Dedifferentiated amniotic fluid mesenchymal stem cell (primary cell): ENCODE measurements around the gene PCID2.

Experiments
- DNase-seq: peaks from one replicate; pipeline ENCODE4 v3.0.0-alpha.2; 2016; ENCODE audit errors: extremely low spot score

Gene PCID2

DNA sequence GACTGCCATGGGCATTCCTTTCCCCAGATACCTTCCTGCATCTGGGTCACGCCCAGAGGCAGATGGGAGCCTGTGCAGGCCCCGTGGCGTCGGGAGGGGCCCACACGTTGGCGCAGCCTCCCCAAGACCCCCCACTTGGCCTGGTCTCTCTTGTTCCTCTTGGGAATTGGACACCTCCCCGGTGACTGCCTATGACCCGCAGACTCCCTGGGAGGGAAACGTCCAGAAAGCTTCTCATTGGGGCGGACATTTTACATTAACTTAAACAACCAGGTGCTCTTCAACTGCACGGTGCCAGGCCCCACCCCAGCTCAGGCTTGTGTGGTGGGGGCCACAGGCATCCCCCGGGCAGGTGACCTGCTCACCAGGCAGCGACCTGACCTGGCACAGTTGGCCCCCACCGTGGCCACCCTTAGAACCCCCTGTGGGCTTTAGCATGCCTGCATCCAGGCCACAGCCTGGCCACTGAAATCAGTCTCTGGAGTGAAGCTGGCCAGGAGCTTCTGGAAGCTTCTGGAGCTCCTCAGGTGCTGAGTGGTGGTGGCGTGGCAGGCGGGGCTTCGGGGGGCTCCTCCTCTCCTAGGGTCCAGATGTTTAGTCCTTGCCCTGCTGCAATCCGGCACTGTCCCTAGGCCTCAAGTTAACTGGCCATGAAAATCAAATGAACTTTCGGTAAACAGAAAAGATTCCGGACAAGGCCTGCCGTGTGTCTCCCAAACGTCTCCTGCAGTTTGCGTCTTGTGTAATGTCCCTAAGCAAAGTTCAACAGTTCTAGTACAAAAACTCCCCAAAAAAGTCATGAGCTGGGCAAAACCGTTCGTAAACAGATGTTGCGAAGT lies 58.5 kb downstream of the PCID2 start:
- DNase-seq, result no peak

DNA sequence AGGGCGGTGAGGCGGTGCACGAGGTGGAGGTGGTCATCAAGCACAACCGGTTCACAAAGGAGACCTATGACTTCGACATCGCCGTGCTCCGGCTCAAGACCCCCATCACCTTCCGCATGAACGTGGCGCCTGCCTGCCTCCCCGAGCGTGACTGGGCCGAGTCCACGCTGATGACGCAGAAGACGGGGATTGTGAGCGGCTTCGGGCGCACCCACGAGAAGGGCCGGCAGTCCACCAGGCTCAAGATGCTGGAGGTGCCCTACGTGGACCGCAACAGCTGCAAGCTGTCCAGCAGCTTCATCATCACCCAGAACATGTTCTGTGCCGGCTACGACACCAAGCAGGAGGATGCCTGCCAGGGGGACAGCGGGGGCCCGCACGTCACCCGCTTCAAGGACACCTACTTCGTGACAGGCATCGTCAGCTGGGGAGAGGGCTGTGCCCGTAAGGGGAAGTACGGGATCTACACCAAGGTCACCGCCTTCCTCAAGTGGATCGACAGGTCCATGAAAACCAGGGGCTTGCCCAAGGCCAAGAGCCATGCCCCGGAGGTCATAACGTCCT lies 59.4 kb downstream of the PCID2 start:
- no peak for DNase-seq

DNA sequence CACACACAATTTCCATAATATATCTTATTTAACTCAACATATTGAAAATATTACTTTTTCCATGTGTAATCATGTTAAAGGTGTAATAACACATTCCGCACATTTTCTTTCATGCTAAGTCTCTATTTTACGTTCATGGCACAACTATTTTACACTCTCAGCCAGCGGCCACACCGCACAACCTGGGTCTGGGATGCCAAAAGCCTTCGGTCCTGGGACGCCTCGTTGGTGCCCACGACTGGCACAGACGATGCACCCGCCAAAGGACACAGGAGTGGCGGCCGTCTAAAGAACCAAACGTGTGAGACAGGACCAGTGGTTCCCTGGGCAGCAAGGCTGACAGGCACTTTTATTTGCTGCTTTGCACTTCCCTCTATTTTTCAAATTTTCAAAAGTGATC lies 60.1 kb downstream of the PCID2 start:
- DNase-seq, result no peak

DNA sequence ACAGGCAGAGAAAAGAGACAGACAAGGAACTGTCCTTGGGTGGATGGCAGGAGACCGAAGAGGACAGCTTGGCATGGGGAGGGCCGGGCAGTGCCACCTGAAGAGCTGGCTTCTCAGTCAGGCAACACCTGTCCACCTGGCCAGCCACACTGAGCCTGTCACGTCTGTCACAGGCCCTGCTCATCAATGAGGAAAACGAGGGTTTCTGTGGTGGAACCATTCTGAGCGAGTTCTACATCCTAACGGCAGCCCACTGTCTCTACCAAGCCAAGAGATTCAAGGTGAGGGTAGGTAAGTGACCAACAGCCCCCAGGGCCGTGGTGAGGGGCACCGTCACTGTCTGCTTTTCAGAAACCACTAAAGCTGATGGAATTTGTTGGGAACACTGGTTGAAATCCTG lies 61.3 kb downstream of the PCID2 start:
- DNase-seq, result no peak

DNA sequence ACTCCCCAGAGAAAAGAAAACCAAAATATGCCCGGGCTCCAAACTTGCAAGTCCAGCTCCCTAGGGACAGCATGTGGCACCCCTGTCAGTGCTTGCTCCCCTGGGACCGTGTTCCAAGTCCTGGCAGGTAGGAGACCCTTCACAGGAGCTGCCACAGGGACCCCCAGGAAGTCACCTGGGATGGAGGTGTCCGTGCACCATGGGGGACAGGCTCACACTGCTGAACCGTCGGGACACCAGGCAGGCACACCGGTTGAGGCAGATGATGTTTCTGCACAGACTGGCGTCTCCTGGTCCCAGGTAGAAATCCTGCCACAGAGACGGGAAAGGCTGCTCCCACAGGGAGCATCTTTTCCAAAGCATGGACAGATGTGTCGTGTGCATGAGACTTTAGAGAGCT lies 61.7 kb downstream of the PCID2 start:
- DNase-seq, result no peak

DNA sequence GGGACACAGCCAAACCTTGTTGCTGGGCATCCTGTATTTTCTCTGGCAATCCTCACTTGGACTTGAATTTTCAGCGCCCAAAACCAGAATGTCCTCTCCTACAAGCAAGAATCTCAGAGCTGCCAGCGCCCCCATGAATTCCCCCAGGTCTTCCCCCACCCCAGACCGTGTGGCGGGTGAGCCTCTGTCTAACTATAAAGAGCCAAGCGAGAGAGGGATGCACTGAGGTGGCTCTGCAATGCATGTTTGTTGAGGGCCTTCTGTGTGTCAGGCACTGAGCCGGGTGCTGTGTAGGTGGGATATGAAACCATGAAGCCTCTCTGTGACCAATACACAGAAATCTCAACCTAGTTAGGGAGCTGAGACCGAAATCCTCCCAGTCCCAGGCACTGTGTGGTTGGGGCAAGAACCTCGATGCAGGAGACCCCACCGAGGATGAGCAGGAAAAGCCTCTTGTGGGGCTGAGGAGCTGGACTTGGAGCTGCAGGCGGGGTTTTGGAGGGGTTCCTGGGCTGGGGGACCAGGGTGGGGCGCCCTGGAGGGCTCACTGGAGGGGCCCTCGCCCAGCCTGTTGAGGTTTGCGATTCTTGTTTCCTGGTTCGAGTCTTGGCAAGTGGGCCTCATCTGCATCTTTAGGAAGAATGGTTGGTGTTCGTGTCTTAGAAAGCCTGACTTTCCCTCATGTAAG lies 62.4 kb downstream of the PCID2 start:
- no peak for DNase-seq

DNA sequence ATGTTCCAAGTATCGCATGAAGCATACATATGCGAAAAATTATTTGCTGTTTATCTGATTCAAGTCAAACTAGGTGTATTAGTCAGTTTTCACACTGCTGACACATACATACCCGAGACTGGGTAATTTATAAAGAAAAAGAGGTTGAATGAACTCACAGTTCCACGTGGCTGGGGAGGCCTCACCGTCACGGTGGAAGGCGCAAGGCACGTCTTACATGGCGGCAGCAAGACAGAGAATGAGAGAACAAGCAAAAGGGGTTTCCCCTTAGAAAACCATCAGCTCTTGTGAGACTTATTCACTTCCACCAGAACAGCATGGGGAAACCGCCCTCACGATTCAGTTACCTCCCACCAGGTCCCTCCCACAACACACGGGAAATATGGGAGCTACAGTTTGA lies 63.0 kb downstream of the PCID2 start:
- no peak for DNase-seq

DNA sequence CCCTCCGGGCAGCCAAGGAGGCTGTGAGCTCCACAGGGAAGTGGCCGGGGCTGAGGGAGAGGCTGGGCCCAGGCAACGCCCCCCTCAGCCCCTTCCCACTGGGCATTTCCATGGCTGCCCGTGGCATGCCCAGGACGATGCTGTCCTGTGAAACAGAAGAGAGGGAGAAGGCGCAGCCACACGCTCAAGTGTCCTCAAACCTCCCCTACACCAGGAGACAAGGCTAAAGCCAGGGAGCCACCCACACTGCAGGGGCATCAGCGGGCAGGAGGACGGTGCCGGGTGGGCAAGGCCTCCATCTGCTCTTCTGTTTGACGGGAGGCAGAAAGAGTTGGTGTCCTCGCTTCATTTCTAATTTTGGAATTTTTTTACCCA lies 64.2 kb downstream of the PCID2 start:
- DNase-seq, result no peak

DNA sequence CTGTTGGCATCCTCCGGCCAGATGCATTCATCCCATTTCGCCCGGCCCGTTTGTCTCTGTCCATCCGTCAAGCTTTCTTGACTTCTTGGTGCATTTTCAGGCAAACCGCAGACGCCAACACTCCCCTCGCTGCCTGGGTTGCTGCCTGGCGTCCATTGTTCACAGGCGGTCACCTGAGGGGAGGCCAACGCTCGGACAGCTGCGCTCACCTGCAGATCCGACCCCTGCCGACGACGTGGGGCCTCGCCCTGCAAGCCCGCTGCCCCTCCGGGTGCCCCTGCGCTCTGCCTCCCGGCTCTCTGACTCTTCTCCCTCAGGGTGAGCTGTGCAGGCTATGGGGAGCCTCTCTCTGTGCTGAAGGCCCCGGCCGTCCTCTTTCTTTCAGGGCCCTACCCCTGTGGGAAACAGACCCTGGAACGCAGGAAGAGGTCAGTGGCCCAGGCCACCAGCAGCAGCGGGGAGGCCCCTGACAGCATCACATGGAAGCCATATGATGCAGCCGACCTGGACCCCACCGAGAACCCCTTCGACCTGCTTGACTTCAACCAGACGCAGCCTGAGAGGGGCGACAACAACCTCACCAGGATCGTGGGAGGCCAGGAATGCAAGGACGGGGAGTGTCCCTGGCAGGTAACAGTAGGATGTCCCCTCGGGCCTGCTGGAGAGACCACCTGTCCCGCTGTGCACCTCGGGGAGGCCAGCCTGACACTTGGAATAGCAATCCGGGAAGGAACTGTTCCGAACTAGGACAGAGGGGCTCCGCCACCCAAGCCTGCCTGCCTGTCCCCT lies 64.8 kb downstream of the PCID2 start:
- DNase-seq, result no peak

DNA sequence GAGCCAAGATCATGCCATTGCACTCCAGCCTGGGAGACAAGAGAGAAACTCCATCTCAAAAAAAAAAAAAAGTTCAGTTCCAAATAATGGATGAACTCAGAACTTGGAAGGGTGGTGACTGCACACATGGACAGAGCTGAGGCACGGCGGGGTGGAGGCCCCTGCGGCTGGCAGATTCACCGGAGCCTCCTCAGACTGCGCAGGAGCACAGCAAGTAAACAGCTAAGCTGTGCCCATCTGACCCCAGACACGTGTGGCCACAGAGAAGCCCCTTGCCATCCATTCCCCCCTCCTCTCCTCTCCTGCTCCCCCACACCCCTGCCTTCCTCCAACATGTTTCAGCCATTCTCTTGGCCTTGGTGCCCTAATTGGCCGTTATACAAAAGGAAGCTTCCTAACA lies 65.6 kb downstream of the PCID2 start:
- DNase-seq, result no peak

DNA sequence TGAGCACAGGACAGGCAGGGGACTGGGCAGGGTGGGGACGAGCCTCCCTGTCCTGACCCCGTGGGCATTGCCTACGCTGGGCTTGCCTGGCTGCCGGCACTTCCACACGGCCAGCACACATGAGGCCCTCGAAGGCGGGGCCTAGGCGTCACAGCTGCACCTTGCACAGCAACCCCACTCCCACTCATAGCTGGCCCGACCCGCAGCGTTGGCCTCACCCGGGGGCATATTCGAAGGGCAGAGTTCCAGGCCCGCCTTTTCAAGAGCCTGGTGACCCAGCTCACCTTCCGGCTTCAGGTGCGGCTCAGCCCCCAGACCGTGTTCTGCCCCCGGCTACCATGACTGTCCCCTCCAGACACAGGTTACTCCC lies 66.9 kb downstream of the PCID2 start:
- no peak for DNase-seq

DNA sequence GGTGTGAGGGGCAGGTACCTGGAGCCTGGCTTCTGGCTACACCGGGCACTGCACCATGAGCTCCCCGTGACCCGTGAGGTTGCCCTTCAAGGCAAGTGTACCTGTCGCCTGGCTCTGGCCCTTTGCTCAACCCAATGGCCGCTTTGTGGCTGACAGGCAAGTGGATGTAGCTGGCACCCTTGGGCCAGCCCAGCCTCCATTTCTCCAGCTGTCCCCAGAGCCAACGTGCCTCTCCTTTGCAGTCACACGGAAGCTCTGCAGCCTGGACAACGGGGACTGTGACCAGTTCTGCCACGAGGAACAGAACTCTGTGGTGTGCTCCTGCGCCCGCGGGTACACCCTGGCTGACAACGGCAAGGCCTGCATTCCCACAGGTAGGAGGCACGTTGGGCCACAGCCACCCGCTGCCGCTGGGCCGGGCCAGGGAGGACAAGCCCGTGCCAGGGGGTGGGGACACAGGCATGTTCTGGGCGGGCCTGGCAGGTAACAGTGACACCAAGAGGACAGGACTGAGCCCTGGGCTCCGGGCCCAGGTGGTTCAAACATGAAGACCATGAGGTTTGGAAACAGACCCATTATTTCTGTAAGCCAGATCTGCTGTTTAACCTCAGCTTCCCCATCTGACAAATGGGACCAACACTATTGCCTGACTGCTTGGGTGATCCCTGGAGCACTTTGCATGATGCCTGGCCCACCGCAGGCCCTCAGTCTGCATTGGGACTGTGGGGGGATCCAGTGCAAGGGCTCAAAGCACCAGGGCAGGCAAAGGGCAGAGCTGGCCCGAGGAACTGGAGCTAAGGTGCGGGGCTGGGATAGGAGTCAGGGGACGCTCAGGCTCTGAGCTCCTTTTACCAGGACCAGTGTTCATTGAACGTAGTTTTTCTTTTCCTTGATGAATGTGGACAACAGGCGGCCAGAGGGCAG lies 67.5 kb downstream of the PCID2 start:
- DNase-seq, result no peak

DNA sequence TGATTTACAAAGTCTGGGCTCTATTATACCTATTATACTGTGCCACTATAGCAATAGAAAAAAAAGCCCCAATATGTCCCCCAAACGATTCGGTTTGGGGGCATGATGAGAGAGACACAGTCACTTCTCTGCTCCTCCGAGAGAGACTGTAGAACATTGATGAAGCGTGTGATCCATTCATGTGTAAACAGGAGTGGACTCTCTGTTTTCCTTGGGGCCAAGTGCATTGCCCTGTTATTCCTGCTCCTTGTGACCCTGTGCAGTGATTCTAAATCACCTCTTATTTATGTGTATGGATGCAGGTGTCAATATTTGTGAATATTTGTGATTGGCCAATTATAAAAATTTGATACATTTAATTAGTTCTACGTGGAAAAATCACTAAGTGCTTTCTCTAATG lies 68.9 kb downstream of the PCID2 start:
- DNase-seq, result no peak

DNA sequence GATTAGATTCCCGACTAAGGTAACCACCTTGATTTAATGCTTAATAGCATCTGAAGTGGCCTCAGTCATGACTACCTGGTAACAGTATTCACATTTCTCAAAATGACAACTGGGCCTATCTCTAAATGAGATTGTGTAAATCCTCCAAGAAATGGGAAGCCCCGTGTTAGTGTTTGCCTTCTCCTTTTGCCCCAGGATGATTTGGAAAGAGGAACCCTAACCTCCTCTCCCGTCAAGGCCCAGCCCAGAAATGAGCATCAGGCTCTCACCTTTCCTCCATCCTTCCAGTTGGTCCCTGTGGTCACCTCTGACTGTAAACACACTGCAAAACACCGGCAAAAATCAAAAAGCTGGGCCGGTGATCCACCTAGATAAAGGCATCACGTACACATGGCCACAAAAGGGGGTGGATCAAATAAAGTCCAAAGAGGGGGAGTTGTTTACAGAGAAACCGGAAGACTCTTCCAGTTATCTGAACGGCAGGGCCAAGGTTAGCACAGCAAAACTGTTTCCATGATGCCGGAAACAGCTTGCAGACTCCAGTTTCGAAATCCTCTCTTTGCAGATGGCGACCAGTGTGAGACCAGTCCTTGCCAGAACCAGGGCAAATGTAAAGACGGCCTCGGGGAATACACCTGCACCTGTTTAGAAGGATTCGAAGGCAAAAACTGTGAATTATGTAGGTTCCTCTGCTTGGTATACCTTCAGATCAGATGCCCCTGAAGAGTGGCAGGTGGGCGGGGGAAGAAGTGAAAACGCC lies 69.5 kb downstream of the PCID2 start:
- no peak for DNase-seq

DNA sequence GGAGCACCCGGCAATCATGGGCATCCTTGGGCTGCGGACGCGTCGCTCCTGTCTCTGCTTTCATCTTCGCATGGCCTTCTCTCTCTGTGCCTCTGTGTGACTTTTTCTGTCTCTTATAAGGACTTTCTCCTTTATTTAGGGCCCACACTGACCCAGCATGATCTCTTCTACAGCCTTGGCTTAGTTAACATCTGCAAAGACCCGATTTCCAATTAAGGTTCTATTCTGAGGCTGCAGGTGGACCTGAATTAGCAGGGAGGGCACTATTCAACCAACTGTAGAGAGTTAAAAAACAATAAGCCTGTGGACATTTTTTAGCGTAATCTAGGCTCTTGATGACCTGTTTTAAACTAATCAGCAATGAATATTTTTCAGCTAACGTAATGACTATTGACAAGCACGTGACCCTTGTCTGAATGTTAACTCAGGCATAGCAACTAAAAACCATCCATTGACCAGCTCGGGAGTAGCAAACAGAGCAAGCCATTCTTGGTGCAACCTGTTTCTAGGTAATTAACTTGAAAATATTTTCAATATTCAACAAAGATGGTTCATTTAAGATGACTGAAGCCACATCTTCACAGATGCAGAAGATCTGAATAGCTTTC lies 70.7 kb downstream of the PCID2 start:
- DNase-seq, result no peak

DNA sequence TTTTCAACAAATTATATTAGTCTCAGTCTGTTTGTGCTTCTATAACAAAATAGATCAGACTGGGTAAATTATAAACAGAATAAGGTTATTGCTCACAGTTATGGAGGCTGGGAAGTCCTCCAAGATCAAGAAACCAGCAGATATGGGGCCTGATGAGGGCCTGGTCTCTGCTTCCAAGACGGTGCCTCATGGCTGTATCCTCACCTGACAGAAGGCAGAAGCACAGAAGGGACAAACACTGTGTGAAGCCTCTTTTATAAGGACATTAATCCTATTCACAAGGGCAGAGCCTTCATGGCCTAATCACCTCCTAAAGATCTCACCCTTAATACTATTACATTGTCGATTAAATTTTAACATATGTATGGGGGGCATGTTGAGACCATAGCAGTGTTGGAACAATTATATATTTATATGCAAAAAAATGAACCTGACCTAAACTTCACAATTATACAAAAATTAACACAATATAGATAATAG lies 73.1 kb downstream of the PCID2 start:
- DNase-seq, result no peak

DNA sequence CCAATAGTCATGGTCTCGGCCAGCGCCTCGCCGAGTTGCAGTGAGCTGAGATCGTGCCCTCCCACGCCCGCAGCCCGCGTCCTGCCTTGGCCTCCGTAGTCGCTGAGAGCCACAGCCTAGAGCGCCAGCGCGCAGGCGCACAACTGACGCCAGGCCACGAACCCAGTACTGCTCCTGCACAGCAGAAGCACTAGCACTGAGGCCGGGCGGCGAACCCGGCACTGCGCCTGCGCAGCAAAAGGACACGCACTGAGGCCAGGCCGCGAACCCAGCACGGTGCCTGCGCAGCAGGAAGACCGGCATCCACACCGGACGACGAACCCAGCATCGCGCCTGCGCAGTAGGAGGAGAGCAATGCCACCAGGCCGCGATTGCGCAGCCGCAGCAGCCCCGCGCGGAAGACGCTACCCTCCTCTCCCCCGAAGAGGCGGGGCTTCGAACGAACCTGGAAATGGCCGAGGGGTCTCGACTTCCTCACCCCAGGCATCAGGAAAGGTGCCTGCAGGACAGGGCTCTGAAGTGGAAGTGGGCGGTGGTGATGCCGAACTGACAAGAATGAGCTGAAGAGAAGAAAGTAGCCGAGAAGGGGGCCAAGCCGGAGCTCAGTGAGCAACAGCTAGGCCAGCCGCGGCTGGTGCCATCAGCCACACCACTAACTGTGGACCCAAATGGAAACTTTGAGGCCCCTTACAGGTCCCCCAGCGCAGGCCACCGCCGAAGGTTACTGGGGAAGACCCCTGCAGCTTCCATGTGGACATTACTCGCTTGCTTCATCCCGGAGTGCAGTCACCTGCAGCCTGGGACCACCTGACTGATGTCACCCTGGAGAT lies 78.3 kb downstream of the PCID2 start:
- no peak for DNase-seq

DNA sequence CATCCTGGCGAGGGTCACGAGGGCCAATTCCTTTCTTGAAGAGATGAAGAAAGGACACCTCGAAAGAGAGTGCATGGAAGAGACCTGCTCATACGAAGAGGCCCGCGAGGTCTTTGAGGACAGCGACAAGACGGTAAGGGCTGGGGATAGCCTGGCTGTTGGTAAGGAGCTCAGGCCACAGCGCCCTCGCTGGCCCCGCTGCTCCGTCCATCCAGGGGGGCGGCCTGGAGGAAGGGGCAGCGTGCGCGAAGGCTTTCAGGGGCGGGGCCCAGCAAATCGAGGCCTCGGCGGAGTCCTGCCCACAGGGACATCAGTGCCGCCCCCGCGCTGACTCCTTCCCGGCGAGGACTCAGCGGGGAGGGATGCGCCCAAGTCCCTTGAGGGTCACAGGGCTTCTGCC lies 79.0 kb downstream of the PCID2 start:
- no peak for DNase-seq
